Thymus (tissue), 11 donors: Measurements from ENCODE around the gene CPA5. TPM values are rescaled to one million over a fixed set of nuclear protein-coding genes. Genes with fewer than 3 reads are reported as not detected.

Source experiments
- DNase-seq, 9 donors: peaks; one replicate each; pipeline ENCODE4 v3.0.0-alpha.2; 2013; ENCODE audit warnings: low spot score in 9 of 9, low read depth in 6 of 9, missing footprints in 1 of 9
- H3K27ac ChIP-seq, 2 donors: one replicate each; pipeline ENCODE4 v1.5.1; 2013; ENCODE audit warnings: control low read depth in 1 of 2, low read depth in 1 of 2, low read length in 1 of 2, mild to moderate bottlenecking in 1 of 2, moderate library complexity in 1 of 2
- H3K27me3 ChIP-seq, 2 donors: one replicate each; pipeline ENCODE4 v1.5.1; 2013; ENCODE audit warnings: low read length in 1 of 2; ENCODE audit not compliant: control insufficient read depth in 2 of 2, insufficient read depth in 1 of 2
- H3K36me3 ChIP-seq, 2 donors: one replicate each; pipeline ENCODE4 v1.5.1; 2013; ENCODE audit warnings: low read length in 1 of 2, mild to moderate bottlenecking in 1 of 2, moderate library complexity in 1 of 2; ENCODE audit not compliant: control insufficient read depth in 2 of 2, insufficient read depth in 2 of 2
- H3K4me1 ChIP-seq, 2 donors: one replicate each; pipeline ENCODE4 v1.5.1; 2013; ENCODE audit warnings: low read length in 2 of 2; ENCODE audit not compliant: control insufficient read depth in 2 of 2, insufficient read depth in 2 of 2
- H3K4me3 ChIP-seq, 2 donors: one replicate each; pipeline ENCODE4 v1.5.1; 2013; ENCODE audit warnings: low read length in 2 of 2, control low read depth in 1 of 2, mild to moderate bottlenecking in 1 of 2
- H3K9me3 ChIP-seq, 2 donors: one replicate each; pipeline ENCODE4 v1.5.1; 2013; ENCODE audit warnings: low read length in 1 of 2, mild to moderate bottlenecking in 1 of 2; ENCODE audit not compliant: control insufficient read depth in 2 of 2, insufficient read depth in 1 of 2
- WGBS: extraction: QIAGEN DNeasy Blood & Tissue Kit; methylation state at CpG from one replicate; pipeline ENCODE4 v1.1.7; 2013; 5-methylcytosine and 5-hydroxymethylcytosine counted together
- polyA plus RNA-seq: library from polyadenylated mRNA; stranded (reverse); fragments of 200-250 nt; gene quantifications from one replicate; pipeline ENCODE4 v1.2.3, GENCODE V29; 2013
- total RNA-seq: library from RNA; stranded (reverse); fragments of 120-200 nt; gene quantifications from one replicate; pipeline ENCODE4 v1.2.4, GENCODE V29; 2013
- donor health status: healthy.

Gene CPA5
- total and polyA plus RNA-seq, 2 donors: 6.7 to 17.2 TPM

DNA sequence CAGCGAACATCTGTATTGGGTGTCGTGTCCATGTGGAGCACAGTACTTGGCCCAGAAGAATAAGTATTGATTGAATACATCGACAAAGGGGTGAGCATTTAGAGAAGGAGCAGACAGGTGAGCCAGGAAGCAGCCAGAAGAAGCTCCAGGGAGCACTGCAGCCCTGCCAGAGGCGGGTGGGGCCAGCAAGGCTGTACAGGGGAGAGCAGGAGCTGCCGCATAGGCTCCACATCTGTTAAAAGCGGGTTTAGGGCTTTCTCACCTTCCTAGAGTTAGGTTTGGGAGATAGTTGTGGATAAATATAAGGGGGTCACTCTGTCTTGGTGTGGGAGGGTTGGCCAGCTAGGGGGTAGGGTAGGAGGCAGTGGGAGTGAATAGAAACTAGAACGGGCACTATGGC lies 34.4 kb downstream of the CPA5 start:
- no peaks in the 10 kb centered on the region for H3K36me3 ChIP-seq
- H3K27me3 ChIP-seq: no peaks in the 10 kb centered on the region
- H3K9me3 ChIP-seq: peaks cover 4 to 26% of the 10 kb centered on the region in 2 donors
- no peak for DNase-seq
- H3K4me1 ChIP-seq: peaks cover 0 to 21% of the 10 kb centered on the region in 2 donors
- WGBS: 98% methylated on average over 7 of the region's 7 CpGs
- H3K4me3 ChIP-seq: no peak overlapping the region
- no peak overlapping the region for H3K27ac ChIP-seq

DNA sequence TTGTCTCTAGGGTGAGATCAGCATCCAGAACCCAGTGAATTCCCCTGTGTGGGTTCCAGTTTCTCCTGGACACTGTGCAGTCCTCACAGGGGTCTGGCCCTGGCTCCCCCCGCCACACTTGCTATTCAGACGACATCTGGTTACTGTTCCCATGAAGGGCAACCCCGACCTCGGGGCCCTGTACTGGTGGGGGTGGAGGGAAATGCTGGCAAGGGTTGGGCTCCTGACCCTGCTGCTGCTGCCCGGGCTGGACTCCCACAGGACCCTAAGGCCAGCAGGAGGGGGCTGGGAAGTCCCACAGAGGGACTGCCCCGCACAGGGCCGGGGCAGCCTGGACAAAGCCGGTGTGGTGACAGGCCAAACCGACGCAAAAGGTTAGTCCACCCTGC lies 34.9 kb downstream of the CPA5 start:
- H3K4me1 ChIP-seq: peaks cover 0 to 19% of the 10 kb centered on the region in 2 donors
- no peaks in the 10 kb centered on the region for H3K36me3 ChIP-seq
- WGBS: 92% methylated on average over 10 of the region's 10 CpGs
- peaks cover 4 to 26% of the 10 kb centered on the region in 2 donors for H3K9me3 ChIP-seq
- no peak for DNase-seq
- H3K4me3 ChIP-seq: no peak overlapping the region
- H3K27me3 ChIP-seq: no peaks in the 10 kb centered on the region
- H3K27ac ChIP-seq: no peak overlapping the region

DNA sequence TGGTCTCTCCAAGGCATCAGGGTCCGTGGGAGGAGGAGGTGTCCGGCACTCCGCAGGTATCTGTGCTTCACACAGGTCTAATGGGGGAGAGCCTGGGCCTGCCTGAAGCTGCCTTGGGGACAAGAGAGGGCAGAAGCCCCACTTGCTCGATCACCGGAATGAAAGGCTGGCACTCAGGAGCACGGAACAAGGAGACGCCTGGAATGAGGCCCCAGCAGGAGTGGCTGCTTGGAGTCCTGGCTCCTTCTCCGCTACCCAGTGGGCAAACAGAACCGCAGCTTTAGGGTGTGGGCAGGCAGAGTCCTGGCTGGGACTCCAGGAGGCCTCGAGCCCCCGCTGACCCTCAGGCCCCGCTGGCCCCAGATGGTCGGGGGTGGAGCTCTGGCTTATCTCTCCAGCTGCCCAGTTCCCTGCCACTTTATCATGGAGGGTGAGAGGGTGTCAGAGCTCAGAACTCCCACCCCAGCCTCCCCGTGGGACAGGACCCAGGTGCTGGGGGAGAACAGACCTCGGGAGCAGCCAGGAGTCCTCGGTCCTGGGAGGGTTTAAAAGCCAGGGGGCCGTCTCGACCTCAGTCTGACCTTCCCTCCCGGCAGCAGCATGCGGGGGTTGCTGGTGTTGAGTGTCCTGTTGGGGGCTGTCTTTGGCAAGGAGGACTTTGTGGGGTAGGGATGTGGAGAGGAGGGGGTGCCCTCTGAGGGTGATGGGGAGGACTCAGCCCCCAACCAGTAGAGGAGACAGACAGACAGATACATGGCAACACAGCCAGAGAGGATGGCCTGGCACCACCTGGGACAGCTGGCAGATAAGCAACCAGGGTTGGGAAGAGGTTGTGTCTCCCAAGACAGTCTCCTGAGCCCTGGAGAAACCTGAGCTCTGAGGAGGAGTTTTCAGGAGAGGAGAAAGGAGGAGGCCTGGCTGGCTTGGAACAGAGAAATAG lies 35.6 kb downstream of the CPA5 start, which contains the start of gene CPA1:
CPA1 (plus strand) TSS at position 574 of the 940 bp plus-strand sequence; CDS start at position 601, 27 bp downstream.
- 90% methylated on average over 20 of the region's 20 CpGs for WGBS
- H3K27ac ChIP-seq: no peak within 1 kb of the TSS
- H3K9me3 ChIP-seq: peaks cover 4 to 26% of the 10 kb centered on the region in 2 donors
- no peak within 1 kb of the TSS for H3K4me3 ChIP-seq
- DNase-seq: no peak
- H3K36me3 ChIP-seq: no peaks in the 10 kb centered on the region
- H3K27me3 ChIP-seq: no peaks in the 10 kb centered on the region
- H3K4me1 ChIP-seq: peaks cover 0 to 19% of the 10 kb centered on the region in 2 donors

DNA sequence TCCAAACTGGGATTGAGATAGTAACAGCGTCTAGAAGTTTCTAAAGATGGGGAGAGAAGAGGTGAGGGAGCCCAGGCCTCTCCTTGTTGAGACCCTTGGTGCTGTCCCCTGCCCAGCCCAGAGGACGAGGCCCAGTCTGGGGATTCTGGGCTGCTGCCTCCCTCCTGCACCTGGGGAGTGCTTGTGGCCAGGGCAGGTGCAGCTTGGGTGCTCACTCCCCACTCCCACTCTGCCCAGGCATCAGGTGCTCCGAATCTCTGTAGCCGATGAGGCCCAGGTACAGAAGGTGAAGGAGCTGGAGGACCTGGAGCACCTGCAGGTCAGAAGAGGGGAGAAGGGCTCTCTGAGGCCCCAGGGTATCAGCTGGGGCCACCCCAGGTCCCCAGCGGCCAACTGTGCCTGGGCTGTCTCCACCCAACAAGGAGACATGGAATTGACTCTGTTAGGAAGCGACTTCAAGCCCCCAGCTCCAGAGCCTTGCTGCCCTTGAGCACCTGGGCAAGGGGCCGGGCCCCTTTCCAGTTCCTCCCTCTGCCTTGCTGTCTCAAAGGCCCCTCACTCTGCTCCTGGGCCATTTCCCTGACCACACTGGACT lies 36.3 kb downstream of the CPA5 start:
- no peak overlapping the region for H3K27ac ChIP-seq
- no peaks in the 10 kb centered on the region for H3K36me3 ChIP-seq
- H3K27me3 ChIP-seq: no peaks in the 10 kb centered on the region
- peaks cover 0 to 21% of the 10 kb centered on the region in 2 donors for H3K4me1 ChIP-seq
- H3K9me3 ChIP-seq: peaks cover 2 to 20% of the 10 kb centered on the region in 2 donors
- no peak for DNase-seq
- WGBS: 94% methylated on average over 7 of the region's 7 CpGs
- H3K4me3 ChIP-seq: no peak overlapping the region

DNA sequence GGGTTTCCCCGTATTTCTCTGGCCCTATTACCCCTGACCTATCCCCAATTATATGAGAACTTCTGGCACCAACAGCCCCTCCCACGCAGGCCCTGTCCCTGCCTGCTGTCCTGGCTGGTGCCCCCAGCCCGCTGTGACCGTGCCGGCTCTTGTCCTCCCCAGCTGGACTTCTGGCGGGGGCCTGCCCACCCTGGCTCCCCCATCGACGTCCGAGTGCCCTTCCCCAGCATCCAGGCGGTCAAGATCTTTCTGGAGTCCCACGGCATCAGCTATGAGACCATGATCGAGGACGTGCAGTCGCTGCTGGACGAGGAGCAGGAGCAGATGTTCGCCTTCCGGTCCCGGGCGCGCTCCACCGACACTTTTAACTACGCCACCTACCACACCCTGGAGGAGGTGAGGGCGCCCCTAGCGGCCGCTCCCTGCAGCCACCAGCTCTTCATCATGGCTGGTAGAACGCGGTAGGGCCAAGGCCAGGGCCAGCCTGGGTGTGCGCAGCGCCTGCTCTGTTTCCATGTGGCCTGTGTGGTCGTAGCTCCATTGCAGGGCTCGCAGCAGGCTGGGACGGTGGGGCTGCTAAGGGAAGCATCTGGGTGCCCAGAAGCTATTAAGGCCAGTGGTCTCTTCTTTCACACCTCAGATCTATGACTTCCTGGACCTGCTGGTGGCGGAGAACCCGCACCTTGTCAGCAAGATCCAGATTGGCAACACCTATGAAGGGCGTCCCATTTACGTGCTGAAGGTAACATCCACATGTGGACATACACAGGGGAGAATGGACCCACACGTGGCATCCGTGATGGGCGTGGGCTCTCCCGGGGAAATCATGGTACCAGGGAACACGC lies 37.1 kb downstream of the CPA5 start:
- no peak overlapping the region for H3K4me3 ChIP-seq
- H3K9me3 ChIP-seq: peaks cover 0 to 15% of the 10 kb centered on the region in 2 donors
- peaks cover 0 to 21% of the 10 kb centered on the region in 2 donors for H3K4me1 ChIP-seq
- 96% methylated on average over 41 of the region's 41 CpGs for WGBS
- no peaks in the 10 kb centered on the region for H3K27me3 ChIP-seq
- no peak for DNase-seq
- no peak overlapping the region for H3K27ac ChIP-seq
- no peaks in the 10 kb centered on the region for H3K36me3 ChIP-seq

DNA sequence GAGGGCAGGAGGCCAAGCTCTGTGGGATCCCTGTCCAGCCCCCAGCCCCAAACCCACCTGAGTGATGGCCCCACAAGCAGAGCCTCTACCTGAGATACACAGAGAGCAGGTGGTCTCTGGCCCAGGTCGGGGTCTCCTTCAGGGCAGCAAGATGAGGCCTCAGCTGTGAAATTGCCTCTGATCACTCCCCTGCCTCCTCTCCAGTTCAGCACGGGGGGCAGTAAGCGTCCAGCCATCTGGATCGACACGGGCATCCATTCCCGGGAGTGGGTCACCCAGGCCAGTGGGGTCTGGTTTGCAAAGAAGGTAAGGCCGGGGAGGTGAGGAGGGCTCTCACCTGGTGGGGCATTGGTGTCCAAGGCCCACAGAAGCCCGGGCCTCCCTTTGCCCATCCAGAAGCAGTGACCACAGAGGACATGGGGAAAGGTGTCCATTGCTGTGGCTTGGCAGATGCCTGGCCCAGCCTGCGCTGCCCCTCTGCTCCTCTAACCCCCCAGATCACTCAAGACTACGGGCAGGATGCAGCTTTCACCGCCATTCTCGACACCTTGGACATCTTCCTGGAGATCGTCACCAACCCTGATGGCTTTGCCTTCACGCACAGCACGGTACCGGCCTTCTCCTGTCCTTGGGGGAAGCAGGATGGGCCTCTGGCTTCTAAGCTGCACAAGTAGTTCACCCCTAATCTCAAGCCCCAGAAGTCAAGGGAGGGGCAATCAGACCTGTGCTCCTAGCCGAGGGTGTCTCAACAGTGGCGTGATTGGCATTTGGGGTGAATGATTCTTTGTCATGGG lies 38.8 kb downstream of the CPA5 start:
- no peak for DNase-seq
- no peak overlapping the region for H3K27ac ChIP-seq
- peaks cover 0 to 25% of the 10 kb centered on the region in 2 donors for H3K4me1 ChIP-seq

DNA sequence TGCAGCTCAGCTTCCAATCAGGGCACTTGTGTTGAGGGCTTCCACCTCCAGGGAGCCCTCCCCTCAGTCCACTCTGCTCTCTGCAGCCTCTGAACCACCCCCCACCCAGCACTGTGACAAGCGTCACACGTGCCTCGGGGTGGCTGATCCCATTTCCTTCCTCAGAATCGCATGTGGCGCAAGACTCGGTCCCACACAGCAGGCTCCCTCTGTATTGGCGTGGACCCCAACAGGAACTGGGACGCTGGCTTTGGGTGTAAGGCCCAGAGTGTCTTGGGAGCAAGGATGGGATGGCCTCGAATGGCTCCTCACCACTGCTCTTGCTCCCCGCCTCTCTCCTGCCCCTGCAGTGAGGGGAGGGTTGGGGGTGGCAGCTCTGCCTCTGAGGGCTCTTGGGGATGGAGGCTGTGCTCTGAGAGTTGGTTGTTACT lies 39.8 kb downstream of the CPA5 start:
- Histone ChIP-seq H3K9me3 (peaks cover 0 to 7% of the 10 kb centered on the region in 2 donors), H3K4me3 (no peak overlapping the region), H3K27me3 (no peaks in the 10 kb centered on the region), H3K27ac (no peak overlapping the region), H3K36me3 (no peaks in the 10 kb centered on the region), H3K4me1 (peaks cover 0 to 25% of the 10 kb centered on the region in 2 donors)
- 73% methylated on average over 10 of the region's 10 CpGs for WGBS
- no peak for DNase-seq

More for the DNA sequence above, 38.8 kb downstream of the CPA5 start:
- Histone ChIP-seq H3K27me3 (no peaks in the 10 kb centered on the region), H3K4me3 (no peak overlapping the region), H3K9me3 (peaks cover 0 to 3% of the 10 kb centered on the region in 2 donors), H3K36me3 (no peaks in the 10 kb centered on the region)
- WGBS: 96% methylated on average over 18 of the region's 18 CpGs

DNA sequence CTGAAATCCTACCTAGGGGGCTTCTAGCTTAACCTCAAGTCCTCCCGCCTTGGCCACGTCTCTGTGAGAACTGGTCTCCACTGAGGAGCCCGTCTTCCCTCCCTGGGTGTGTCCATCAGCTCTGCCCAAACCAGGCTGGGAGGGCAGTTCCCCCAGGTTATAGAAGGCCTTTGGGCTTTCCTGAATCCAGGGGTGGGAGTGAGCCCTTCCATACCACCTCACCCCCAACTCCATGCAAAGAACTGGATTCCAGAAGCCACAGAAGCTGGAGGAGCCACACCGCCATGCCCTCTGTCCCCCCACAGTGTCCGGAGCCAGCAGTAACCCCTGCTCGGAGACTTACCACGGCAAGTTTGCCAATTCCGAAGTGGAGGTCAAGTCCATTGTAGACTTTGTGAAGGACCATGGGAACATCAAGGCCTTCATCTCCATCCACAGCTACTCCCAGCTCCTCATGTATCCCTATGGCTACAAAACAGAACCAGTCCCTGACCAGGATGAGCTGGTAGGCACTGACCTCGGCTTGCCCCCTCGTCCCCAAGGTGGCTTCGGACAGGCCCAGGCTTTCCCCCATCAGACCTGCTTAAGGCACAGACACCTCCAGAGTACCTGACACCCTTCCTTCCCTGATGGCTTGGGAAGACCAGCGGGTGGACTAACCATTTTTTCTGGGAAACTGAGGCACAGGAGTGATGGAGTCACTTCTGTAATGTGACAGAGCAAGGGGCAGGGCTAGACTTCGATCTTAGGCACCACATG lies 40.4 kb downstream of the CPA5 start:
- H3K27ac ChIP-seq: no peak overlapping the region
- no peaks in the 10 kb centered on the region for H3K27me3 ChIP-seq
- no peak overlapping the region for H3K4me3 ChIP-seq
- peaks cover 0 to 7% of the 10 kb centered on the region in 2 donors for H3K9me3 ChIP-seq
- 95% methylated on average over 13 of the region's 13 CpGs for WGBS
- no peak for DNase-seq
- peaks cover 0 to 22% of the 10 kb centered on the region in 2 donors for H3K4me1 ChIP-seq
- no peaks in the 10 kb centered on the region for H3K36me3 ChIP-seq
